PC-3 (cell line): ENCODE measurements around the gene SLC7A7.

Experiments
- EZH2 ChIP-seq: fragments of 300-600 bp; sonication (generic); IDR thresholded peaks from one replicate; pipeline ENCODE4 v1.6.1; 2017; ENCODE audit warnings: antibody characterized with exemption, mild to moderate bottlenecking, low read length; ENCODE audit not compliant: unreplicated experiment
- EZH2phosphoT487 ChIP-seq: fragments of 300-600 bp; sonication (generic); IDR thresholded peaks from 2 replicates; pipeline ENCODE4 v1.6.1; 2018; ENCODE audit warnings: mild to moderate bottlenecking, antibody characterized with exemption, low read length, borderline replicate concordance
- TF ChIP-seq, protein P1 (sequence below): fragments of 300-600 bp; sonication (generic); conservative IDR thresholded peaks from 2 replicates; pipeline ENCODE4 v1.5.1; 2017; ENCODE audit warnings: antibody characterized with exemption, low read depth, mild to moderate bottlenecking, low read length

DNA sequence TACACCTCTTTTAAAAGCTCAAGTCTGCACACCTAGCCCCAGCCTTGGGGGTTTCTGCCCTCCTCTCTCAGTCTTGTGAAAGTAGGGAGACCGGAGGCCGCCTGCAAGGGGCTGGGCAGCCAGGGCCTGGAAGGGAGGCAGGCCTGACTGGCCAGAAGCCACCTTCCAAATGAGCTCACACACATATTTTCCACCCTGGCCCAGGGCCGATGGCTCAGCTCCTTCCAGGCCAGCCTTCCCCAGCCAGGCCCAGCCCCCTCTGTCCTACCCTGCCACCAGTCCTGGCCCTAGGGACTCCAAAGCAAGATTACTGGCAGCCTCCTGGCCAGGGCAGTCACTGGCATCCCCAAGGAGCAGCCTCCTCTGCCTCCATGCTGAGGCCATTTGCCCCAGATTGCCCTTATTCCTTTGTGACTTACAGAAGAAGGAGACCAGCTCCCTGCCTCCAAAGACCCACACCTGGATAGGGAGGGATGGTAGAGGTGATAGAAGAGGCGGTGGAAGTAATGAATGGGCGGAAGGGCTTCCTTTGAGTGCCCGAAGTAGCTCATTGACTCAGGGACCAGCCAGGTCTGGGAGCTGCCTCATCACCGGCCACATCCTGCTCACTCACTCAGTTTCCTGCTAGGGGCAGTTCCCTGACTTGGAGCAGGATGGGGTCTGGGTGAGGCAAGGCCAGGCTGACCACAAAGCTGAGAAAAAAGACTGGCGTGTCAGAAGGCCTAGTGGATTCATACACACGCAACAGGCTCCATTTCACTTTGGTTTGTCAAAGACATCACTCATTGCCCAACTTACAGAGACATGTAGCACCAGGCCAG lies 35.9 kb upstream of the SLC7A7 start:
- TF ChIP-seq EZH2: no peak
- TF ChIP-seq, protein P1, sequence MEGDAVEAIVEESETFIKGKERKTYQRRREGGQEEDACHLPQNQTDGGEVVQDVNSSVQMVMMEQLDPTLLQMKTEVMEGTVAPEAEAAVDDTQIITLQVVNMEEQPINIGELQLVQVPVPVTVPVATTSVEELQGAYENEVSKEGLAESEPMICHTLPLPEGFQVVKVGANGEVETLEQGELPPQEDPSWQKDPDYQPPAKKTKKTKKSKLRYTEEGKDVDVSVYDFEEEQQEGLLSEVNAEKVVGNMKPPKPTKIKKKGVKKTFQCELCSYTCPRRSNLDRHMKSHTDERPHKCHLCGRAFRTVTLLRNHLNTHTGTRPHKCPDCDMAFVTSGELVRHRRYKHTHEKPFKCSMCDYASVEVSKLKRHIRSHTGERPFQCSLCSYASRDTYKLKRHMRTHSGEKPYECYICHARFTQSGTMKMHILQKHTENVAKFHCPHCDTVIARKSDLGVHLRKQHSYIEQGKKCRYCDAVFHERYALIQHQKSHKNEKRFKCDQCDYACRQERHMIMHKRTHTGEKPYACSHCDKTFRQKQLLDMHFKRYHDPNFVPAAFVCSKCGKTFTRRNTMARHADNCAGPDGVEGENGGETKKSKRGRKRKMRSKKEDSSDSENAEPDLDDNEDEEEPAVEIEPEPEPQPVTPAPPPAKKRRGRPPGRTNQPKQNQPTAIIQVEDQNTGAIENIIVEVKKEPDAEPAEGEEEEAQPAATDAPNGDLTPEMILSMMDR: no peak
- no peak for TF ChIP-seq EZH2phosphoT487
